Fibroblast of gingiva (primary cell): ENCODE measurements around the gene UBL3.

Source experiments
- DNase-seq: peaks from one replicate; pipeline ENCODE4 v3.0.0-alpha.2; 2011; ENCODE audit warnings: low read depth

Gene UBL3

DNA sequence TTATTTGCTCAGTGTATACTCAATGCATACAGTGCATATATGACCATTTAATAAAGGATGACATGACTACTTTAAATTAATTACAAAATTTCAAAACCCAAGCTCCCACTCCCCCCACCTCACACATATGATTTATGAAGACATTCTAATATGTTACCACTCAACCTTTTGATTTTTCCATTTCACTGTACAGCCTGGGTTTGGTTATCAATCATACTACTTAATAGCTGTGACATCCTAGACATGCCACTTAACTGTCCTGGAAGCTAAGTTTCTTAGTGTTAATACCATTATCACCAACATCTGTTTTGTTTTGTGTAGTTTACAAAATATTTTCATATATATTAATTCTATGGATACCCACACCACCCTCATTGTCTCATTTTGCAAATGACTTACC, 42.2 kb downstream of the UBL3 start:
- DNase-seq = no peak

GRCh38 chr13:29805994-29806979, 44.1 kb downstream of the UBL3 start:
- DNase-seq = no peak

DNA sequence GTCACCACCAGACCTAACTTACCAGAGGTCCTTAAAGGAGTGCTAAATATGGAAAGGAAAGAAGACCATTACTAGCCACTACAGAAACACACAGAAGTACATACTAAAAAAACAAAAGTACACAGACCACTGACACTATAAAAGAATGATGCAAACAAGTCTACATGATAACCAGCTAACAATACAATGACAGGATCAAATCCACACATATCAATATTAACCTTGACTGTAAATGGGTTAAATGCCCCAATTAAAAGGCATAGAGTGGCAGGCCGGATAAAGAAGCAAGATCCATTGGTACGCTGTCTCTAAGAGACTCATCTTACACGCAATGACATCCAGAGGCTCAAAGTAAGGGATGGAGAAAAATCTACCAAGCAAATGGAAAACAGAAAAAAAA, 47.2 kb downstream of the UBL3 start:
- no peak for DNase-seq

DNA sequence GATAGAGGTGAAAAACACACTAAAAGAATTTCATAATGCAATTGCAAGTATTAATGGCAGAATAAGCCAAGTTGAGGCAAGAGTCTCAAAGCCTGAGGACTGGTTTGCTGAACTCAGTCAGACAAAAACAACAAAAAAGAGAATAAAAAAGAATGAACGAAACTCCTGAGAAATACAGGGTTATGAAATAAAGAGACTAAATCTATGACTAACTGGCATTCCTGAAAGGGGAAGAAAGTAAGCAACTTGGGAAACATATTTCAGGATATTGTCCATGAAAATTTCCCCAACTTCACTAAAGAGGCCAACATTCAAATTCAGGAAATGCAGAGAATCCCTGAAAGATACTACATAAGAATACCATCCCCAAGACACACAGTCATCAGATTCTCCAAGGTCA, 47.8 kb downstream of the UBL3 start:
- DNase-seq = no peak

- peak; percentile 13 for DNase-seq
Observed at GRCh38 chr13:29801737-29802305, 48.6 kb downstream of the UBL3 start.

- DNase-seq = no peak
Observed at GRCh38 chr13:29801102-29801501, 49.3 kb downstream of the UBL3 start.

DNA sequence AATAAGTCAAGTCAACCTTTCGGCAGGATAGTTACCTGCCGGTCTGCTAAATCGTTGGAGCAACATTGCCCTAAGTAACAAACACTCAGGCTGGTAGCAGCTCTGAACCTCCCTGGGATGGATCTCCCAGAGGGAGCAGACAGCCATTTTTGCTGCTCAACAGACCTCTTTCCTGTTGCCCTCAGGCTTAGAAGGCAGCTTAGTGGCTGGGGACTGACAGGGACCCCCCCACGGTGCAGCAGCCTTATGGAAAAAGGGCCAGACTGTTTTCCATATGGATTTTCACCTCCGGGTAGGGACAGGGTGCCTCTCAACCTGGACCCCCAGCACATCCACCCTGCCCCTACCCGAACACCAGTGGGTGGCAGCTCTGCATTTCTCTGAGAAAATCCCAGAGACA, 49.7 kb downstream of the UBL3 start:
- no peak for DNase-seq

- no peak for DNase-seq
Observed at GRCh38 chr13:29799041-29799440, 51.4 kb downstream of the UBL3 start.

- no peak for DNase-seq
Observed at GRCh38 chr13:29791997-29792780, 58.2 kb downstream of the UBL3 start.

GRCh38 chr13:29791508-29791907, 58.9 kb downstream of the UBL3 start:
- DNase-seq = no peak

DNA sequence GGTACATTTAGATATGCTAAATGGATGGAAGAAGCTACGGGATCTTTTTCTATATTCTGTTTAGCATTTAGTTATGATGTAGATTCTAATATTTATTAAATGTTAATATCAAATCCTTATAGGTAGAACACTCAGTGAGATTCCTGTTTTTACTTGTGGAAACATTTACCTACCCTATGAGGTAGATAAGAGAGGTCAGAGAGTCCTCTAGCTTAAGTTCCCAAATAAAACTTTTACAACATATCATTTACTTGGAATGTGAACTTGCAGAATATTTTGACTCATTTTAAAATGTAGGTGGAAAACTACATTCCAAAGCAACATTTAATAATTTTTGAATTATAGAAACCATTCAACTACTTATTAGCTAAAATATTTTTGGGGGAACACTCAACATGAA, 63.7 kb downstream of the UBL3 start:
- DNase-seq = no peak

GRCh38 chr13:29785978-29786377, 64.4 kb downstream of the UBL3 start:
- no peak for DNase-seq

DNA sequence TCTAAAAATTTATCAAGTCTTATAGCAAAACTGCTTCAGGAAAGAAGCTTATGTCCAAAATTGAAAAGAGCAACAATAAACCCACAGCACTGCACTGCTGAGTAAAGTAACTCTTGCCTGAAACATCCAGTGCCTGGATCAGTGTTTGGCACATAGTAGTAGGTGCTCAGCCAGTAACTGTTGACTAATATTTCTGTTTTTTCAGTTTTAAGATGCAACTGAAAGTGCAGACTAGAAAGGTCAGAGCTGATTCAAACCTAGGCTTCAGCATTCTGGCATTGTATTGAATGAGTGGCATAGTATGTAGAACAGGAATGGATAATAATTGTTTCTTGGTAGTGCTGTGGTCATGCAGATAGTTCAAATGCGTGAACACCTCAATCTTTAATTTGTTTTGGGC, 67.6 kb downstream of the UBL3 start:
- no peak for DNase-seq

GRCh38 chr13:29774830-29775229, 75.6 kb downstream of the UBL3 start:
- DNase-seq = no peak

DNA sequence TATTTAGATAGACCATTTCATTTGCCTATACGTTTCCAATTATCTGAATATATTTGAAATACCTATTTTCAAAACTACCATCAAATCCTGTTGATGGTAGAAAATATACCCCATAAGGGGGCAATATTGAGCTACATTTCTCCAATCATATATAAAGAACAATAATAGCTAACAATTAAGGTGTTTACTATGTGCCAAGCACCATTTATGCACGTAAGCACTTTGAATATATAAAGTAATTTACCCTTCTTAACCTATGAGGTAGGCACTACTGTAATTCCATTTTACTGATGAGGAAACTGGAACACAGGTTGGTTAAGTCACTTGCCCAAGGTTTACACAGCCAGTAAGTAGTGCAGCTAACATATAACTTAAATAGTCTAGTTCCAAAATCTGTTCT, 79.2 kb downstream of the UBL3 start:
- DNase-seq = no peak

- DNase-seq = peak; percentile 31
Observed at GRCh38 chr13:29767006-29767405, 83.4 kb downstream of the UBL3 start.

DNA sequence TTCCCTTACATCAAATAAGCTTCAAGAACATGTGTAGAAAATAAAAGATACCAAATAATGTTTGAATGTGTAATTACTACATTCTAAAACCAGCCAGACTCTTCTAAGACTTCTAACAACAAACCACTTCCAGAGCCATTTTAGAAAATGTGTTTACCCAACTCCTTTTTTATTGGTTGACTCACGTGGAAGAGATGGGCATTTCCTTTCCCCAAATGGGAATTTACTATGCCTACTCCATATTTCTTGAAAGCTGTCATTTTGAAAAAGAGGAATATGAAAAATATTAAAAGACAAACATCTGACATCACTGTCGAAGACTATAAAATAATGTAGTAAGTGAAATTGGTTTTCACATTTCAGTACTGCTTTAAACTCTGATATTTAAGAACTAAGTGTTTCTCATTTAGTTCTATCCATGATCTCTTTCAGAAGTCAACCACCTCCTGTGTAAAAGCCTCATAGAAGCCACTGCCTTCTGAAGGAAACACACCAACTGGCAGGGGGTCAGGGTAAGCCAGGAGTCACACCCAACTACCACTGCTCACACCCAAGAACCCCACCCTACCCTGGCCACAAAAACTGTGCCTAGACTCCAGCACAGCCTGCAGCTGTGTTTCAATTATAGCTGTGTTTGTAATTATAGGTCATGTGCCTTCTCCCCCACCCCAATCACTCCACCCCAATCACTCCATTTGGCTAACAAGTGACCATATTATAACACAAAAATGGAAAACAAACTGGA, 86.8 kb downstream of the UBL3 start:
- DNase-seq = no peak

DNA sequence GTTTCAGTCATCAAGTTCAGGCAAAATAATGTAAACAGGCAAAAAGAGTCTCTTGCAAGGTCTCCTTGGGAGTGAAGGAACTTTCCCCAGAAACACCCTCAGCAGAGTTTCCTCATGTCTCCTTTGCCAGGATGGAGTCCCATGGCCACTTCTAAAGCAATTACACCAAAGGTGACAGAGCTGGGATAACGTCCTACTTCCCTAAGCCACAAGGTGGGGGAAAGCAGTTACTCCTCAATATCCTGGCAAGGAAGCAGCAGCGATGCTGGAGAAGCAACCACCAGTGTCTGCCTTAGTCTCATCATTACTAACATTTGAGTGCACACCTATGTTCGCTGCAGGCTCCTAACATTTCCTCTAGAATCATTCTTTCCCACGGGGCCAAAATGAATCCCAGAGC, 88.6 kb downstream of the UBL3 start:
- DNase-seq = no peak

DNA sequence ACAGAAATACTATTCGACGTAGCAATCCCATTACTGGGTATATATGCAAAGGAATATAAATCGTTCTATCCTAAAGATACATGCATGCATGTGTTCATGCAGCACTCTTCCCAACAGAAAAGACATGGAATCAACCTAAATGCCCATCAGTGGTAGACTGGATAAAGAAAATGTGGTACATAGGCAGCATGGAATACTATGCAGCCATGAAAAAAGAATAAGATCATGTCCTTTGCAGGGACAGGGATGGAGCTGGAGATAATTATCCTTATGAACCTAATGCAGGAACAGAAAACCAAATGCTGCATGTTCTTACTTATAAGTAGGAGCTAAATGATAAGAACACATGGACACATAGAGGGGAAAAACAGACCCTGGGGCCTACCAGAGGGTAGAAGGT, 89.3 kb downstream of the UBL3 start:
- no peak for DNase-seq

- DNase-seq = no peak
Observed at GRCh38 chr13:29760544-29760943, 89.9 kb downstream of the UBL3 start.

DNA sequence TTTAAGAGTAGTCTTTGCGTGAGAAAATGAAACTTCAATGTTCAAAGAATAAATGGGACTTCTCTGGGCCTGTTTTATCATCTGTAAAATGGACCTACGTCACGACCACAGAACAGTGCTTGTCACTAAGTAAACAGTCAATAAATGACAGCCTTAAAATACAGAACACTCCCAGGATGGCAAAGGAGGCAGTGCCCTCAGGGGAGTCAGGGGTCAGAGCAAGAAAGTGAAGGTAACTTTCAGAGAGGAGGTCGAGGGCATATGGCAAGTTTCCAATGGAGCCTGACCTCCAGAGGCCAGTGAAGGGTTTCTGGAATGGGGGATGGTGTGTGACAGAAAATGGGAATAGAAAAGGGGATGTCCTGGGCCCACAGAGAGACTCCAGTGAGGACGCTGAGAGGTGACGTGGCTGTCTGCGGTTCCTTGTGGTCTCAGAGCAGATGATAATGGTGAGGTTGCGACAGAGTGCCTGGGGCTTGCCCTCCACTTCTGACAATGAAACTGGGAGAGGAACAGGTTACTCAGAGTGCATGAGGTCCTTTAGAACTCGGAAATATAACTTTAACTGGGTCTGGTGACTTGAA, 91.8 kb downstream of the UBL3 start:
- no peak for DNase-seq

DNA sequence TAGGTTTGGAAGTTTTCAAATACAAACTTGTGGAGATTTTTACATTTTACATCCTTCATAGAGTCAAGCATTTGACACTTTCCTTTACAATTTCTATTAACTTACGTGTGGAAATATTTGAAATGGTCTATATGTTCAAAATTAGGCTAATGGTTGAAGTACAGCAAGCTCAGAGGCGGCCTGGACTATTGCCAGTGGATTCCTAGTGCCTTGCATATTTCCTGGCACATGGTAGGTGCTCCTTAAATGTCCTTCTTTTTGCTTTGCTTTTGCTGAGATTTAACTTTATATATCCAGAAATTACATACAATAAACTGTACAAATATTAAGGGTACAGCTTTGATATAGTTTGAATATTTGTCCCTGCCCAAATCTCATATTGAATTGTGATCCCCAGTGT, 93.9 kb downstream of the UBL3 start:
- peak; percentile 15 for DNase-seq
